HUES6 (cell line): ENCODE measurements around the gene AKR1C1.
"Not testable (repeated sequence)": the region's sequence is repeated elsewhere in the genome, so short reads cannot be mapped to it uniquely, and the experiment has no call there.

Experiments
- H3K27ac ChIP-seq: 2 replicates; pipeline ENCODE4 v1.7.0; 2013; ENCODE audit warnings: low read depth, mild to moderate bottlenecking, low read length, inconsistent platforms
- H3K27me3 ChIP-seq: 2 replicates; pipeline ENCODE4 v1.6.1; 2013; ENCODE audit warnings: low read length; ENCODE audit not compliant: control insufficient read depth, insufficient read depth
- H3K36me3 ChIP-seq: 2 replicates; pipeline ENCODE4 v1.6.1; 2013; ENCODE audit warnings: low read length; ENCODE audit not compliant: control insufficient read depth, insufficient read depth
- H3K4me1 ChIP-seq: 2 replicates; pipeline ENCODE4 v1.6.1; 2013; ENCODE audit warnings: low read length; ENCODE audit not compliant: control insufficient read depth, insufficient read depth
- H3K4me3 ChIP-seq: 2 replicates; pipeline ENCODE4 v1.5.1; 2013; ENCODE audit warnings: low read depth, low read length
- H3K9ac ChIP-seq: one replicate; pipeline ENCODE4 v1.6.1; 2013; ENCODE audit warnings: mild to moderate bottlenecking, low read length
- H3K9me3 ChIP-seq: 2 replicates; pipeline ENCODE4 v1.6.1; 2013; ENCODE audit warnings: low read depth, low read length; ENCODE audit not compliant: control insufficient read depth, insufficient read depth

The AKR1C1 gene

GRCh38 chr10:4984971-4985594, 21.9 kb downstream of the AKR1C1 start:
- H3K27me3 ChIP-seq: no peaks in the 10 kb centered on the region
- no peak overlapping the region for H3K4me3 ChIP-seq
- H3K27ac ChIP-seq: no peak overlapping the region
- no peaks in the 10 kb centered on the region for H3K36me3 ChIP-seq
- H3K4me1 ChIP-seq: peaks cover 4% of the 10 kb centered on the region
- H3K9me3 ChIP-seq: no peaks in the 10 kb centered on the region; the same call in 1 of the 2 replicates
- no peak overlapping the region for H3K9ac ChIP-seq

- H3K27ac ChIP-seq, H3K4me1 ChIP-seq, H3K27me3 ChIP-seq, H3K9me3 ChIP-seq, H3K9ac ChIP-seq, H3K36me3 ChIP-seq, H3K4me3 ChIP-seq: not testable (repeated sequence)
Measured at GRCh38 chr10:4988000-4988641, 24.9 kb downstream of the AKR1C1 start.

GRCh38 chr10:4990217-4990616, 27.0 kb downstream of the AKR1C1 start:
- Histone ChIP-seq H3K27ac (no peak overlapping the region), H3K9ac (no peak overlapping the region), H3K4me3 (no peak overlapping the region), H3K36me3 (no peaks in the 10 kb centered on the region), H3K9me3 (no peaks in the 10 kb centered on the region), H3K4me1 (no peaks in the 10 kb centered on the region), H3K27me3 (no peaks in the 10 kb centered on the region)

- not testable (repeated sequence) for H3K27ac ChIP-seq, H3K4me3 ChIP-seq, H3K9ac ChIP-seq, H3K27me3 ChIP-seq, H3K9me3 ChIP-seq, H3K36me3 ChIP-seq, H3K4me1 ChIP-seq
Measured at GRCh38 chr10:4991463-4991862, 28.2 kb downstream of the AKR1C1 start.

GRCh38 chr10:4992564-4992963, 29.3 kb downstream of the AKR1C1 start:
- not testable (repeated sequence) for H3K9ac ChIP-seq, H3K27me3 ChIP-seq, H3K9me3 ChIP-seq, H3K4me3 ChIP-seq, H3K36me3 ChIP-seq, H3K27ac ChIP-seq, H3K4me1 ChIP-seq

GRCh38 chr10:4994260-4994659, 31.0 kb downstream of the AKR1C1 start:
- H3K27me3 ChIP-seq, H3K36me3 ChIP-seq, H3K4me1 ChIP-seq, H3K4me3 ChIP-seq, H3K9ac ChIP-seq, H3K27ac ChIP-seq, H3K9me3 ChIP-seq: not testable (repeated sequence)

GRCh38 chr10:4998671-4999070, 35.5 kb downstream of the AKR1C1 start:
- H3K27ac ChIP-seq: no peak overlapping the region

GRCh38 chr10:5002013-5002727, 39.0 kb downstream of the AKR1C1 start:
- no peaks in the 10 kb centered on the region for H3K9me3 ChIP-seq
- no peak overlapping the region for H3K9ac ChIP-seq
- H3K36me3 ChIP-seq: no peaks in the 10 kb centered on the region
- H3K4me3 ChIP-seq: no peak overlapping the region
- no peaks in the 10 kb centered on the region for H3K4me1 ChIP-seq
- H3K27me3 ChIP-seq: no peaks in the 10 kb centered on the region
- no peak overlapping the region for H3K27ac ChIP-seq

More at GRCh38 chr10:4998671-4999070, 35.5 kb downstream of the AKR1C1 start:
- Histone ChIP-seq H3K4me3 (no peak overlapping the region), H3K9ac (no peak overlapping the region), H3K27me3 (no peaks in the 10 kb centered on the region), H3K9me3 (no peaks in the 10 kb centered on the region), H3K36me3 (no peaks in the 10 kb centered on the region), H3K4me1 (no peaks in the 10 kb centered on the region)

GRCh38 chr10:5003127-5004029, 40.2 kb downstream of the AKR1C1 start, which contains the start of gene AKR1C2:
Gene AKR1C2 (minus strand): TSS chr10:5003857. CDS start chr10:5003835, 22 bp downstream.
- not testable (repeated sequence) for H3K9ac ChIP-seq, H3K4me1 ChIP-seq, H3K36me3 ChIP-seq, H3K4me3 ChIP-seq, H3K27me3 ChIP-seq, H3K27ac ChIP-seq, H3K9me3 ChIP-seq

- not testable (repeated sequence) for H3K4me3 ChIP-seq, H3K9me3 ChIP-seq, H3K27ac ChIP-seq, H3K9ac ChIP-seq, H3K27me3 ChIP-seq, H3K4me1 ChIP-seq, H3K36me3 ChIP-seq
Measured at GRCh38 chr10:5004030-5004385, 40.8 kb downstream of the AKR1C1 start.

- not testable (repeated sequence) for H3K36me3 ChIP-seq, H3K4me3 ChIP-seq, H3K4me1 ChIP-seq, H3K9ac ChIP-seq, H3K27me3 ChIP-seq, H3K9me3 ChIP-seq, H3K27ac ChIP-seq
Measured at GRCh38 chr10:5004501-5004900, 41.3 kb downstream of the AKR1C1 start.
